K562 (cell line): ENCODE results near the gene SLC30A1. TPM values are rescaled to one million over a fixed set of nuclear protein-coding genes. Genes with fewer than 3 reads are reported as not detected.

Experiments
- CBX1 ChIP-seq: sonication (generic); IDR thresholded peaks from 2 replicates; pipeline ENCODE4 v1.6.1; 2016; ENCODE audit warnings: antibody characterized with exemption, low read depth, mild to moderate bottlenecking
- CBX2 ChIP-seq: fragments of 200-600 bp; sonication (generic); IDR thresholded peaks from one replicate; pipeline ENCODE4 v1.6.1; 2012; ENCODE audit warnings: mild to moderate bottlenecking, low read length, inconsistent platforms; ENCODE audit not compliant: insufficient read depth, poor library complexity, severe bottlenecking
- CTBP1 ChIP-seq: fragments of 450-650 bp; IDR thresholded peaks from 2 replicates; pipeline ENCODE4 v1.6.1; 2016; ENCODE audit warnings: borderline replicate concordance
- EGR1 ChIP-seq: fragments of 450-650 bp; conservative IDR thresholded peaks from 2 replicates; pipeline ENCODE4 v1.6.1; 2017; ENCODE audit warnings: mild to moderate bottlenecking
- ELF4 ChIP-seq: fragments of 450-650 bp; formaldehyde crosslinking; IDR thresholded peaks from 2 replicates; pipeline ENCODE4 v1.4.0; 2022; ENCODE audit warnings: missing genetic modification characterization
- IRF2 ChIP-seq: sonication (generic); formaldehyde crosslinking; IDR thresholded peaks from 2 replicates; pipeline ENCODE4 v1.8.1; 2022; ENCODE audit warnings: mild to moderate bottlenecking, missing genetic modification reagents
- MYNN ChIP-seq, 2 experiments: sonication (generic); formaldehyde crosslinking in 1 of 2; IDR thresholded peaks; 2 replicates each; pipeline versions ENCODE4 v1.5.0 to v1.6.1; 2016 to 2020; ENCODE audit warnings: antibody characterized with exemption in 1 of 2, missing genetic modification reagents in 1 of 2
- NELFE ChIP-seq: IDR thresholded peaks from 2 replicates; pipeline ENCODE4 v1.6.1; 2011; ENCODE audit warnings: mild to moderate bottlenecking; ENCODE audit not compliant: insufficient read depth, insufficient read length
- NFIX ChIP-seq: fragments of 250-450 bp; sonication (Bioruptor Pico); IDR thresholded peaks from 2 replicates; pipeline ENCODE4 v1.4.0; 2020; ENCODE audit warnings: low read depth, mild to moderate bottlenecking, moderate library complexity
- PHF20 ChIP-seq: fragments of 450-650 bp; IDR thresholded peaks from 2 replicates; pipeline ENCODE4 v1.6.1; 2018; ENCODE audit not compliant: partially characterized antibody
- POLR3A ChIP-seq: IDR thresholded peaks from 2 replicates; pipeline ENCODE4 v1.6.1; 2011; ENCODE audit warnings: borderline replicate concordance, mild to moderate bottlenecking, moderate library complexity; ENCODE audit not compliant: insufficient read length, insufficient read depth; ENCODE audit errors: extremely low read depth
- RBM14 ChIP-seq: fragments of 200-400 bp; formaldehyde crosslinking; IDR thresholded peaks from 2 replicates; pipeline ENCODE4 v1.6.1; 2018; ENCODE audit warnings: low read depth, mild to moderate bottlenecking, low read length, moderate library complexity, borderline replicate concordance; ENCODE audit not compliant: insufficient read depth
- SRSF3 ChIP-seq: fragments of 200-400 bp; formaldehyde crosslinking; IDR thresholded peaks from 2 replicates; pipeline ENCODE4 v1.6.1; 2016; ENCODE audit warnings: mild to moderate bottlenecking, low read length, moderate library complexity; ENCODE audit not compliant: insufficient read depth
- SRSF7 ChIP-seq: fragments of 200-400 bp; formaldehyde crosslinking; optimal IDR thresholded peaks from 2 replicates; pipeline ENCODE3; 2017; ENCODE audit warnings: mild to moderate bottlenecking, low read depth, low read length
- THRB ChIP-seq: fragments of 450-650 bp; formaldehyde crosslinking; conservative IDR thresholded peaks from 2 replicates; pipeline ENCODE4 v1.4.0; 2022; ENCODE audit warnings: mild to moderate bottlenecking, missing genetic modification characterization
- U2AF1 ChIP-seq: fragments of 200-400 bp; formaldehyde crosslinking; optimal IDR thresholded peaks from 2 replicates; pipeline ENCODE3; 2017; ENCODE audit warnings: mild to moderate bottlenecking, low read depth, low read length, moderate library complexity
- ZHX1 ChIP-seq: fragments of 150-350 bp; conservative IDR thresholded peaks from 2 replicates; pipeline ENCODE4 v1.6.1; 2014; ENCODE audit warnings: low read length
- ZNF12 ChIP-seq: sonication (generic); formaldehyde crosslinking; IDR thresholded peaks from 2 replicates; pipeline ENCODE4 v1.4.0; 2020; ENCODE audit warnings: mild to moderate bottlenecking, missing genetic modification reagents
- ZNF134 ChIP-seq: fragments of 250-450 bp; sonication (Bioruptor Pico); conservative IDR thresholded peaks from 2 replicates; pipeline ENCODE4 v1.4.0; 2020
- ZNF23 ChIP-seq: fragments of 250-450 bp; sonication (Bioruptor Pico); IDR thresholded peaks from 2 replicates; pipeline ENCODE4 v1.4.0; 2020; ENCODE audit warnings: mild to moderate bottlenecking
- polyA plus RNA-seq, 8 experiments: library from polyadenylated mRNA; depleted of rRNA in 4 of 8; stranded (reverse) in 5 of 8; unstranded in 3 of 8; fragments of >200 nt; fragmentation: Nextera tagmentation in 2 of 8; fragmentation: Illumina TruSeq in 1 of 8; extraction: Ambion mirVana in 2 of 8; extraction: Trizol in 1 of 8; gene quantifications; 2 replicates each; pipeline versions ENCODE4 v1.2.1 to v1.2.3, GENCODE V29; 2011 to 2014; ENCODE audit warnings: inconsistent platforms in 1 of 8, missing spikeins in 1 of 8
- total RNA-seq, 7 experiments: library from RNA; depleted of rRNA in 6 of 7; stranded (reverse); fragments of >200 nt in 6 of 7; fragmentation: Illumina TruSeq in 2 of 7; extraction: Trizol in 2 of 7; gene quantifications; 2 replicates each; pipeline versions ENCODE4 v1.2.1 to v1.2.3, GENCODE V29; 2011 to 2021; ENCODE audit warnings: low replicate concordance in 1 of 7
- TF ChIP-seq, protein P1 (sequence below), 2 experiments: fragments of 450-650 bp in 1 of 2; sonication (generic) in 1 of 2; formaldehyde crosslinking; conservative IDR thresholded peaks; 2 replicates each; pipeline versions ENCODE4 v1.4.0 to v1.8.1; 2020 to 2022; ENCODE audit warnings: mild to moderate bottlenecking in 1 of 2, missing genetic modification reagents in 1 of 2
- TF ChIP-seq, protein P2 (sequence below): fragments of 450-650 bp; conservative IDR thresholded peaks from 2 replicates; pipeline ENCODE4 v1.6.1; 2016; ENCODE audit warnings: missing genetic modification characterization, low read depth, mild to moderate bottlenecking, missing compliant biosample characterization, moderate library complexity

The SLC30A1 gene
- total and polyA plus RNA-seq, 9 of the 15 experiments (the other 6 are each of a cell fraction or from before 2014, with no cell fraction given): 4.1 to 14.4 (median 6.6) TPM

- TF ChIP-seq RBM14: 0 out of 2 replicates have a peak, but pooled peaks have one; percentile 71
- TF ChIP-seq SRSF7: no peak
- no peak for TF ChIP-seq ELF4 (CRISPR knock-in tag)
- TF ChIP-seq, protein P1, sequence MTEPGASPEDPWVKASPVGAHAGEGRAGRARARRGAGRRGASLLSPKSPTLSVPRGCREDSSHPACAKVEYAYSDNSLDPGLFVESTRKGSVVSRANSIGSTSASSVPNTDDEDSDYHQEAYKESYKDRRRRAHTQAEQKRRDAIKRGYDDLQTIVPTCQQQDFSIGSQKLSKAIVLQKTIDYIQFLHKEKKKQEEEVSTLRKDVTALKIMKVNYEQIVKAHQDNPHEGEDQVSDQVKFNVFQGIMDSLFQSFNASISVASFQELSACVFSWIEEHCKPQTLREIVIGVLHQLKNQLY (CRISPR knock-in tag; conservative IDR thresholded peaks at IDR 0.05): 0 out of 4 replicates have a peak, but pooled peaks of 1 of the 2 experiments have one; percentile 18
- peak; percentile 92 for TF ChIP-seq CTBP1
- no peak for TF ChIP-seq NFIX (CRISPR knock-in tag)
- TF ChIP-seq ZNF23 (CRISPR knock-in tag): no peak
- no peak for TF ChIP-seq NELFE
- no peak for TF ChIP-seq THRB
- TF ChIP-seq PHF20: peak; percentile 58
- TF ChIP-seq IRF2 (CRISPR knock-in tag): no peak
- TF ChIP-seq ZNF12 (CRISPR knock-in tag): no peak; the same call in none of the 2 replicates
- peak; percentile 91 for TF ChIP-seq CBX1
- TF ChIP-seq CBX2: no peak
- no peak for TF ChIP-seq ZHX1
- TF ChIP-seq MYNN (IDR thresholded peaks at IDR 0.05): no peak
- no peak for TF ChIP-seq MYNN (CRISPR knock-in tag; IDR thresholded peaks at IDR 0.05)
- TF ChIP-seq ZNF134 (CRISPR knock-in tag): no peak
- TF ChIP-seq SRSF3: no peak
- TF ChIP-seq, protein P2, sequence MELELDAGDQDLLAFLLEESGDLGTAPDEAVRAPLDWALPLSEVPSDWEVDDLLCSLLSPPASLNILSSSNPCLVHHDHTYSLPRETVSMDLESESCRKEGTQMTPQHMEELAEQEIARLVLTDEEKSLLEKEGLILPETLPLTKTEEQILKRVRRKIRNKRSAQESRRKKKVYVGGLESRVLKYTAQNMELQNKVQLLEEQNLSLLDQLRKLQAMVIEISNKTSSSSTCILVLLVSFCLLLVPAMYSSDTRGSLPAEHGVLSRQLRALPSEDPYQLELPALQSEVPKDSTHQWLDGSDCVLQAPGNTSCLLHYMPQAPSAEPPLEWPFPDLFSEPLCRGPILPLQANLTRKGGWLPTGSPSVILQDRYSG (tag): no peak
- no peak for TF ChIP-seq POLR3A
- TF ChIP-seq EGR1: no peak
- TF ChIP-seq U2AF1: no peak
Measured at GRCh38 chr1:211577819-211578639, 932 bp downstream of the SLC30A1 start (continued).
